ELR (cell line): ENCODE measurements around the gene THOC5.
"Not testable (repeated sequence)": the region's sequence is repeated elsewhere in the genome, so short reads cannot be mapped to it uniquely, and the experiment has no call there.

Source experiments
- DNase-seq: peaks from one replicate; pipeline ENCODE4 v3.0.0-alpha.2; 2015; ENCODE audit warnings: low read depth

THOC5 gene

GRCh38 chr22:29509298-29509697, 44.3 kb downstream of the THOC5 start:
- DNase-seq = no peak

- DNase-seq = peak; percentile 31
Observed at GRCh38 chr22:29503811-29504372, 49.7 kb downstream of the THOC5 start.

GRCh38 chr22:29499852-29500251, 53.7 kb downstream of the THOC5 start:
- DNase-seq = no peak

- DNase-seq = no peak
Observed at GRCh38 chr22:29493636-29494035, 59.9 kb downstream of the THOC5 start.

GRCh38 chr22:29491012-29491411, 62.5 kb downstream of the THOC5 start:
- no peak for DNase-seq

GRCh38 chr22:29489127-29489780, 64.3 kb downstream of the THOC5 start:
- DNase-seq = not testable (repeated sequence)

- no peak for DNase-seq
Observed at GRCh38 chr22:29487426-29487986, 66.1 kb downstream of the THOC5 start.

- no peak for DNase-seq
Observed at GRCh38 chr22:29485448-29485847, 68.1 kb downstream of the THOC5 start.

GRCh38 chr22:29484642-29485041, 68.9 kb downstream of the THOC5 start:
- DNase-seq = no peak

- no peak for DNase-seq
Observed at GRCh38 chr22:29483254-29483653, 70.3 kb downstream of the THOC5 start.

GRCh38 chr22:29482726-29483125, 70.8 kb downstream of the THOC5 start:
- no peak for DNase-seq

- no peak for DNase-seq
Observed at GRCh38 chr22:29482253-29482652, 71.3 kb downstream of the THOC5 start.

- no peak for DNase-seq
Observed at GRCh38 chr22:29481265-29482000, 72.1 kb downstream of the THOC5 start.

GRCh38 chr22:29480512-29481264, 72.9 kb downstream of the THOC5 start:
- no peak for DNase-seq

GRCh38 chr22:29480262-29480511, 73.4 kb downstream of the THOC5 start:
- no peak for DNase-seq

GRCh38 chr22:29479417-29480261, 73.9 kb downstream of the THOC5 start, which contains the start of gene NEFH:
Gene NEFH, plus strand, starts transcription at chr22:29480218. Its CDS starts 45 bp downstream, at chr22:29480263.
- DNase-seq = no peak

GRCh38 chr22:29478326-29479276, 75.0 kb downstream of the THOC5 start:
- DNase-seq = peak; percentile 14

- no peak for DNase-seq
Observed at GRCh38 chr22:29477723-29478318, 75.7 kb downstream of the THOC5 start.

GRCh38 chr22:29476116-29476515, 77.4 kb downstream of the THOC5 start:
- DNase-seq = peak; percentile 17

GRCh38 chr22:29475550-29475949, 78.0 kb downstream of the THOC5 start:
- no peak for DNase-seq
